ENCODE results near the gene NPSR1. TPM values are rescaled to one million over a fixed set of nuclear protein-coding genes. Genes with fewer than 3 reads are reported as not detected.
A peak's percentile ranks its signal among the peaks of the same experiment; 100 is the strongest.

The NPSR1 gene
- total RNA-seq, 1 experiment from 2014 or later, result not detected

DNA sequence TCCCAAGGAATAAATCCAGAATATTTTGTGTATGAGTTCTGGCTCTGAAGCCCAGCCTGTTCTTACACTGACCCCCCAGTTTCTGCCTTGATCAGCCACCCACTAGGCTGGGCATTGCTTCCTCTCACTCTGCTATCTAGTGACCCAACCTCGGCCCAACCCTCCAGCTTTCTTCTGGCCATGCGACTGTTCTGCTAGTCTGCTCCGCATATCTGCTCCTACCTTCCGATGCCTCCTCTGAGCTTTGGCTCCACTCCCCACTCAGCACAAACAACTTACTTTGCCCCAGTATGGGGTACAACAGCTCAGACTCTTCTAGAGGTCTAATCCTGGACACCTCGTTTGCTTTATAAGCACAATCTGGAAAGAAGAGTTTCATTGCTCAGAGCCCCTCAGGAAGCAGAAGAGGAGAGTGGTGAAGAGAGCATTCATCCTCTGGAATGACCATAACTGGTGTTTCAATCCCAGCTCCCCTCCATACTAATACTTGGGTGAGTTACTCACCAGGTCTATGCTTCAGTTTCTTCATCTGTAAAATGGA is 99.6 kb downstream of the NPSR1 start:
- no peak for DNase-seq (ENCODE audit: low read depth)

DNA sequence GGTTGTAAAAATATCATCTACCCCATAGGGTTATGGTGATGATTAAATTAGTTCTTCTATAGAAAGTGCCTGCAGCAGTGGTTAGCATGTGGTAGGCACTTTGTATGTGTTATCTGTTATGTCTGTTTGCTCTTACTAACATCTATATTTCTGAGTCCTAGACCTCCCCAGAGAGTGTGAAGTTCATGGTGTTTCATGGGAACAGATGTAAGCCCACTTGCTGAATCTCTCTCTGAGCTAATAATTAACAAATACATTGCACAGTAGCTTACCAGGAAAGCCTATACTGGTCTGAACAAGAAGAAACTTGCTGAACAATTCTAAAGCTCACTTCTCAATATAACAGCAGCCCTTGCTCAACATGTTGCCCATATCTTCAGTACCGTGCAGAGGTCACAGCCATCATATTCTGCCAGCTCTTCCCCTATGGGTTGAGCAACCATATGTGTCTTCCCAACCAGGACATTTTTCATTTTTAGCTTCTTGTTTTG is 100.1 kb downstream of the NPSR1 start:
- DNase-seq (ENCODE audit: low read depth), result no peak

DNA sequence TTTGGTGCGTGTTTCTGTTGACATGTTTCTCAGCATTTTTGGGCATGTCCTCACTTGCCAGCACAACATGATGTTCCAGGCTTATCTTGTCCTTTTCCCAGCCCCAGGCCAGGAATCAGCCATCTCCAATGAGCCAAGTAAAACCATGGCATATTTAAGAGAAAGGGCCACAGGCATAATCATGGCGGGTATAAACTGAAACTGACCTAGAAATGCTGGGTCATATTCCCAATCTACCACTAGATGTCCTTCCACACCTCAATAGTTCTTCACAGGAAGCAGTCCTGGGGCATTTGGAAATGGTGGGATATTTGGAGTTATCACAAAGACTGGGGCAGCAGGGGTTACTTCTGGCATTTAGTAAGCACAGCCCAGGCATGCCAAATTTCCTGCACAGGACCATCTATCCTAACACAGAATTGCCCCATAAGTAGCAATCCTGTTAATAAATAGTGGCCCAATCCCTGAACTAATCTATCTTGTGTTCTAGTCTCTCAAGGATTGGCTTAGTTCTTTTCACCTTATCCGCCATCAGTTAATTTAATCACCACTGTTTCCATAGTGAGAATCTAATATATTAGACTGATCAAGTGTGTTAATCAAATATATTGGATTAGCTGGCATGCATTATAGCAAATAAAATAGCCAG is 101.6 kb downstream of the NPSR1 start:
- DNase-seq (ENCODE audit: low read depth), result peak; percentile 62

DNA sequence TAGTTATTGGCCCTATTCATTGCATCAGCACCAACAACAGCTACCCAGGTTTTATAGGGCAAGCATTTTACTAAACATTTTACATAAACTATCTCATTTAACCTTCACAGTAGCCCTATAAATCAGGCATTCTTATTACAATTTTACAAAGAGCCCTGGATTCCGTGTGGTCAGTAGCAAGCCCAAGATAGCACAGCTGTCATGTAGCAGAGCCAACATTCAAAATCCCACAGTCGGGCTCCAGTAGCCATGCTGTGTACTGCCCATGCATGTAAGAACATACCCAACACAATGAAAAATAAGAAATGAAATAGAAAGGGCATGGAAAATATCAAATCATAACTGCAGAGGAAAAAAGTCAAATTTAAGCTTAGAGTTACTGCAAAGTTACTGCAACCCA is 102.3 kb downstream of the NPSR1 start:
- no peak for DNase-seq (ENCODE audit: low read depth)

DNA sequence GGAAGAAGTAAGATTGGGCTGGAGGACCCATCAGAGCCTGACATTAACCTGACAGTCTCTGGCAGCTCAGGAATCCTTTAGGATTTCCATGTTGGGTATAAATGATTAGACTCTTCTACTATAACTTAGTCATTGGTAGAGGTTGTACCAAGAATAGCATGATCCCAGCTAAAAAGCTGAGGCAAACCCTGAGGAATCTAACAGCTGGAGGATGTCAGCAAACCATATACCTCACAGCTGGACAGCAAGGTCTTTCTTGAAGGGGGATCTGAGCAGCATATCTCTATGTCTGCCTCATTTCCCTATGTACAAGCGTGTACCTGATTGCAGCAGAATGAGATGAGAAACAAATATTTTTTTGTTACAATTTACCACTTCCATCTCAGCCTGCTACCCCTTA is 103.2 kb downstream of the NPSR1 start:
- no peak for DNase-seq (ENCODE audit: low read depth)

DNA sequence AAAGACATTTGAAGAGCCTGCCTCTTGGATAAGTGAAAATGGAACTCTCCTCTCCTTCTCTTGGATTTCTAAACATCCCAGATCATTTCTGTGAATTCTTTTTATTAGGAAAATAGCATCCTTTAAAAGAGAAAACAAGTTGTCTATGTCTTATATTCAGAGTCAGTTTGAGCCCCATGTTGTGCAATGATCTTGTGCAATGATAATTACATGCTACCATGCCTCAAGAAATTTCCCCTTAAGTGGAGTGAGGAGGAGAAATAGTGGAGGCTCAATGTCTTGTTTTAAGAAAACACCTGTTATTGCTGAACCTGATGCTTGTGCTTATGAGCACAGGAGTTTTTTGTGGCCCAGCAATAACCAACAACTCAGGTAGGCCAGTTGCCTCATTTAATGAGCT is 103.6 kb downstream of the NPSR1 start:
- no peak for DNase-seq (ENCODE audit: low read depth)

DNA sequence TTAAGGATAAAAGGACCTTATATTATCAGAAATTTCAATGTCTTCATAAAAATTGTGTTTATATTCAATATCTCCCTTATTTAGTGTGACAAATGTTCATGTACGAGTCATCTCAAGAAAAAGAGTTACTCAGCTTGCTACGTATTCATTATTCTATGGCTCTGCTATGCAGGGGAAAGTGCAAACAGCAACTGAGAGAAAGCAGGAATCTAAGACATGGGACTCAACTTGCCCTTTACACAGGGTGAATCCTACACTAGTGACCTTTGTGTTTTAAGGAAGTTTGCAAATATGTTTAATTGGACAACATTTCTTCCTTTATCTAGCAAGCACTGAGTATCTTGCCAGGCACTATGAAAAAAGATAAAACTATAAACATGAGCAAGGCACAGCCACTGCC is 104.7 kb downstream of the NPSR1 start:
- DNase-seq (ENCODE audit: low read depth), result no peak

DNA sequence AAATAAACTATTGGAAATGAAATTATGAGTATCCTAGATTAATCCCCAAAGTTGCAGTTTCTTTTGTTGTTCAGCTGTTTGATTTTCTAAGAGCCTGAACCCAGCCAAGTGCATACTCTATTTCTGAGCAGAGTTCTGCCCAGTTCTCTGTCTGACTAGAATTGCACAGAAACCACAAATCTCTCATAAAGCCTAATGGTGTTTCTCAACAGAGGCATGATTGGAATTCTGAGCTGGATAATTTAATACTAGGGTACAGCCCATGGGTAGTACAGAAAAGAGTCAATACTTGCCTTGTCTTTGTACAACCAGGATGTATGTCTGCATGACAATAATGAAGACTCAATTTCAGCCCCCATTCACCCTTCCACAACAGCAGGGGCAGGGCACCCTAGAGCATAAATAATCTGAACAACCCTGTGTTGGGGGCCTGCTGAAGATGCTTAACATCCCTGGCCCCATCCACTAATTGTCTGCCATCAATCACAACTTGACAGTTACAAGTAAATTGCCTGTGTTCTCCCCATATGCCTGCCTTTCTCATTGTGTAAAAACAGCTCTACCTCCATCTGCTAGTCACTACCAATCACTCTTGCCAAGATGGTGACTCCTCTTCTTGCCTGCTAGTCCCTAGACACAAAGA is 114.4 kb downstream of the NPSR1 start:
- DNase-seq (ENCODE audit: low read depth), result no peak

DNA sequence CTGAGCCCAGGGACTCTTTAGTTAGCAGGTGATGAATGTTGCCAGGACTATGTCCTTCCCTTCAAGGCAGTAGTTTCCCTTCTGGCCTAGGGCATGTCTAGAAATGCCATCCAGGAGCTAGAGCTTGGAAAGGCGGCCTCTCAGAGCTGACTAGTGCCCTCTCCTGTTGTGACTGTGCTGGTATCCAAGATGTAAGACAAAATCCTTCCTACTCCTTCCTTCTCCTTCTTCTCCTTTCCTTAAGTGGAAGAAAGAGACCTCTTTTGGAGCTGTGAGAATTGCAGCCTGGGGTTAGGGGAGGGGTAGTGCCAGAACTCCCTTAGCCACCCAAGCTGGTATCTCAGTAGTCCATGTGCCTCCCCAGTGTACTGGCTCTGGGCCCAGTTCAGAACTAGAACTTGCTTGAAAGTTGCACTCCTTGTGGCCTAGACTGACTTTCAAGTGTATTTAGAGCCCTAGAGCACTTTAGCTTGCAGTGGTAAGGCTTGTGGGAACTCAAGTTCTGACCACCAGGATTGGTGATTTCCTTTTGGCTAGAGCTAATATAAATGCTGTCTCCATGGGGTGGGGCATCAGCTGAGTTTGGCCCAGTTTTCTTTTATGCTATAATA is 118.8 kb downstream of the NPSR1 start:
- no peak for DNase-seq (ENCODE audit: low read depth)

DNA sequence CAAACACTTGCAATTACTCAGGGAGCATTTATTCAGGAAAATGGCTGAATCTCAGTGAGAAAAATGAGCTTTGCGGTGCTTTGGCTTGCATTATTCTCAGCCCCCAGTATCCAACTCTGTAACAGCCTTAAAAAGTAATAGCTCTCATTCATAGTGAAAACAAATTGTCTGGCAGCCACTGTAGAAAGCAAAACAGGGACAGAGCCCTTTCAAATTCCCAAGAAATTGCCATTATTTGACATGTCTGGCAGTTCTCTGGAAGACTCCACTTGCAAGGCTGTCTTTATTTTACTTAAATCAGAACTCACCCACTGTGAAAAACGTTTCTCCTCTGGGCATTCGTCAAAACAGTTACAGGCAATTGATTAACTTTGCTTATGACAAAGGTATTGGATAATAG is 122.5 kb downstream of the NPSR1 start:
- DNase-seq (ENCODE audit: low read depth), result no peak

DNA sequence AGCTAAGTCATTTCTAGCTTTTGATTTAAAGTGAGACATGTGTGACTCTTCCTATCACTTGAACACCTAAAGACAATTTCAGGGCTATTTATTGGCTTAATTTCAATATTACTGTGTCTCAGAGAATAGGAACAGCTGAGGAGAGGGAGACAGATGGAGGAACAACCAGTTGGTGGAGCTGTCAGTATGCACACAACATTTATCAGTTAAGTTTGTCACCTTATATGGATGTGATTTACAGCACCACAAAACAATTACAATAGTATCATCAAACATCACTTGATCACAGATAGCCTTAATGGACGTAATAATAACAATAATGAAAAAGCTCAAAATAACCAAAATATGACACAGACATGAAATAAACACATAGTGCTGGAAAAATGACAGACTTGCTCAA is 129.6 kb downstream of the NPSR1 start:
- DNase-seq (ENCODE audit: low read depth), result no peak

DNA sequence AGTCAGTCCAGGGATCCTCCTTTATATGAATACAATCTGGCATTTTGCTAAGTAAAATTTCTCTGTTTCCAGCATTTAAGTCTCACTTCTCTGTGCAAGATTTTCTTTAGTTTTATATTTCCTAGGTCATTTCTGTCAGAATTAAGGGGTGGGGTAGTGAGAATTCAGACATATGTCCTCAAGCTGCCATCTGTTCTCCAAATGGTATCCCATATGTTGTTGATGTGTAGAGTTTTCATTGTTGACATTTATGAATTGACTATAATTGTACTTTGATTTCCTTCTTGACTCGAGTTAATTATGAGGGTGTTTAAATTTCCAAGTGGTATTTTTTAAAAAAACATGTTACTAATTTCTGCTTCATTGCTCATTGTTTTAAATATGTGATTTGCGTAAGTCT is 148.8 kb downstream of the NPSR1 start:
- no peak for DNase-seq (ENCODE audit: low read depth)

DNA sequence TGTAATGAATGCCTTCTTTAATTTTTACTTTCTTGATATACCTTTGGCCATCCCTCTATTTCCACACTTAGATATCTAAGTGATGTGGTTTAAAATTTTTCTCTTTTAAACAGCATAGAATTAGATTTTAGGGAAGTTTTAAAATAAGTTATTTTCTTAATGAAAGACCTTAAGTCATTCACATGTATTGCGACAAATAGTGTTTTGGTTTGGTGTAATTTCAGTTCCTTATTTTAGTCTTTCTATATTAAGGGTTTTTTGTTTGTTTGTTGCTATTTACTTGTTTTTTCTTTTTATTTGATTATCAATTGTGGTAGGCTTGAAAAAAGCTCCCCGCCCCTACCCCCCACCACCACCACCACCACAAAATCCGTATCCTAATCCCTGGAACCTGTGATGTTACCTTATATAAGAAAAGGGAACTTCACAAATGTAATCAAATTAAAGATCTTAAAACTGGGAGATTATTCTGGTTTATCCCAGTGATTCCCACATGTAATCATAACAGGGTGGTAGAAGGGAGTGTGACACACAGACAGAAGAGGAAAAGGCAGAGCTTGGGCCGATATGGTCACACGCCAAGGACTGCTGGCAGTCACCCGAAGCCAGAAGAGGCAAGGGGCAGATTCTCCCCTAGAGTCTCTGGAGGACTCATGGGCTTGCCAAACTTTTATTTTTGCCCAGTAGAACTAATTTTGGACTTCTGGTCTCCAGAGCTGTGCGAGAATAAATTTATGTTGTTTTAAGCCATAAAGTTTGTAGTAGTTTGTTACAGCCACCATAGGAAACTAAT is 149.7 kb downstream of the NPSR1 start:
- DNase-seq (ENCODE audit: low read depth), result no peak

DNA sequence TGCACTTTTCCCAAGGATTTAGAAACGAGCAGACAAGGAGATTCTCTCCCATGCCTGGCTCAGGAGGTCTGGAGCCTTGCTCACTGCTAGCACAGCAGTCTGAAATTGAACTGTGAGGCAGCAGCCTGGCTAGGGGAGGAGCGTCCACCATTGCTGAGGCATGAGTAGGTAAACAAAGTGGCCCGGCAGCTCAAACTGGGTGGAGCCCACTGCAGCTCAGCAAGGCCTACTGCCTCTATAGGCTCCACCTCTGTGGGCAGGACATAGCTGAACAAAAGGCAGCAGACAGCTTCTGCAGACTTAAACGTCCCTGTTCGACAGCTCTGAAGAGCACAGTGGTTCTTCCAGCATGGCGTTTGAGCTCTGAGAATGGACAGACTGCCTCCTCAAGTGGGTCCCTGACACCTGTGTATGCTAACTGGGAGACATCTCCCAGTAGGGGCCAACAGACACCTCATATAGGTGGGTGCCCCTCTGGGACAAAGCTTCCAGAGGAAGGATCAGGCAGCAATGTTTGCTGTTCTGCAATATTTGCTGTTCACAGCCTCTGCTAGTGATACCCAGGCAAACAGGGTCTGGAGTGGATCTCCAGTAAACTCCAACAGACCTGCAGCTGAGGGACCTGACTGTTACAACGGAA is 156.3 kb downstream of the NPSR1 start:
- peak; percentile 46 for DNase-seq (ENCODE audit: low read depth)

DNA sequence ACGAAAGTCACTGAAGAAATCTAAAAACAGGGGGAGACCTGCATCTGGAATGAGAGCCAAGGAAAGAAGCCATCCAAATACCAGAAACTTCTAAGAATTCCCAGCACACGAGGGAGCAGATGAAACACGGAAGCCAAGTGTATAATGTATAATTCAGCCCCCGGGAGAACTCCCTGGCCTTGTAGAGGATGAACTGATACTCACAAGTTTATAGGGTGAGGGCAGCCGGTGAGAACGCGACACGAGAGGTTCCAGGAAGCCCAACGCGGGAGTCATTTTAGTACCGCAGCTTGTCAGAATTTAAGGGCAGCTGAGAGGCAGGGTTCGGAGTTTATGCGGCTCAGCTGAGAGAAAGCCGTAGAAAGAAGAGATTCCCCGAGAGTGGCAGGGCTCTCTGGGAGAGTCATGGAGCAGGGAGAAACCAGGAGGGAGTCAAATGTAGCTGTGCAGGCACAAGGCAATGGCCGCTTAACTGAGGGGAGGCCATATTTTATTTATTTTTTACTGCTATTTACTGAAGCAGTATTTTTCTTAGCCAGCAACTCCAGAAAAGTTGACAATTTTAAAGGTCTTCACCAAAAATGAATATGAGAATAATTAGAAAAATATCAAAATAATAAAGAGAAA is 164.0 kb downstream of the NPSR1 start:
- DNase-seq (ENCODE audit: low read depth), result no peak

DNA sequence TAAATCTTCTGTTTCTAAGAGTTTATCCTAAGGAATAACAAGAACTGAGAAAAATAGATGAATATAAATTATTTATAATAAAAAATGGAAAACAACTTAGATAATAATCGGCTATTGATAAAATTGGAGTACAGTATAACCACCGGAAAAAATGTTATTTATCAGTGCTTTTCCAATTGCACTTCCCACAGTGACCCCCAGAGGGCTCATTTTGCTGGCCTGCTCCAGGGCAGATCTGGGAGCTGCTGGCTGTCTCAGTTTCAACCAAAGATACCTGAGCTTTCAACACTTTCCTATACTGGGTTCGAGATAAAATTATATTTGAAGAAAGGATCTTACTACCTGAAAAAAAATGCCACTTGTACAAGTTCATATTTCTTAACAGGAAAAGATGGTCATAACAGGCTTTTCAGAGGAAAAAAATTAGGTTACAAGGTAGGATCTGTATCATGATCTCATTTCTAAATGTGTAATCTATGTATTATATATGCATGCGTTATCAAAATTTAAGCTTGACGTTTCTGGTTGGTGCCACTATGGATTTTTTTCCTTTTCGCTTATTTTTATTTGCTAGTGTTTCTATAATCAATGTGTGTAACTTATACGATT is 165.7 kb downstream of the NPSR1 start:
- DNase-seq (ENCODE audit: low read depth), result peak; percentile 65

DNA sequence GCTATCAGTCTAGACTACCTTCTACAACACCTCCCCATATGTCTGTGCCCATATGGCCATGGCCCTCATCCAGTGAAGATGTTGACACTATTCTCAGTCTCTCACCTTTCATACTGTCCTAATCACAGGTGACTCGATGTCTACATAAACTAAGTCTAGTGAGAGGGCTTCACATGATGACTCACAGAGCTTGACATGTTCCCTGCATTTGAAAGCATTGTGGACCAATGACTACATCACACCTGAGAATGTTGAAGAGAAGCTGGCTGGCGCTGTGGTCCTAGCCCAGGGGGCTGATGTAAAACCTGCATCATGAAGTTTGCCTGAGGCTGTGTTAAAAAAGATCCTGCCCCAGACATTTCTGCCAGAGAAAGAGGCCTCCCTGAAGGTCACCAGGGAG is 167.2 kb downstream of the NPSR1 start:
- DNase-seq (ENCODE audit: low read depth), result no peak

DNA sequence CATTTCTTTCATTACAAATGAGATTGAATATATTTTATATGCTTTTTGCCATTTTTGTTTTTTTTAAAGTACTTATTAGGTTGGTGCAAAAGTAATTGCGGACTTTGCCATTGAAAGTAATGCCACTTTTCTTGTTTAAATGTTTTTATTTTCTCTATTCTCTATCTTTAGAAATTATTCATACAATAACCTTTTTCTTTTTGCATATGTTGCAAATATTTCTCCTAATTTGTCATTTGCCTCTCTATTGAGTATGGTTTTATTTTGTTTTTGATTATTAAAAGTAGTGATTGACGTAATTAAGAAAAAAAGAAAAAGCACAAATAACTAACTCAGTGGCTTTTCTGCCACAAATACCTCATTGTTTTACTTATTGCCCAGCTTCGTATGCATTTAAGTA is 172.4 kb downstream of the NPSR1 start:
- DNase-seq (ENCODE audit: low read depth), result no peak

DNA sequence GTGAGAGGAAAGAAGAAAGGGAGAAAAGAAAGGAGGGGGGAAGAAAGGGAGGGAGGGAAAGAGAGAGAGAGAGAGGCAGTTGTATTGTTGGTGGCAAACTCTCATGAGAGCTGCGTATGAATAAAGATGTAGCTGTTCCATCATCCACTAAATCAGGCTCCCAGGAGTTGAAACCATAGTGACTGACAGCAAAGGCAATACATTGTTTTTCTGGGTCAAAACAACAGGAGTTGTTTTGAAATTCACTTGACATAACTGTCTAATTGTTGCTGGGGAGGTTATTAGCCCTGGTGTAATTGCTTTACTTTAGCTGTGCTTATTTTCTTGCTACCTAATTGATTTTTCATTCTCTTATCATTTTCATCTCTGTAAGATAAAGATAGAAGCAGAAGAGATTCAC is 173.4 kb downstream of the NPSR1 start:
- DNase-seq (ENCODE audit: low read depth), result no peak

DNA sequence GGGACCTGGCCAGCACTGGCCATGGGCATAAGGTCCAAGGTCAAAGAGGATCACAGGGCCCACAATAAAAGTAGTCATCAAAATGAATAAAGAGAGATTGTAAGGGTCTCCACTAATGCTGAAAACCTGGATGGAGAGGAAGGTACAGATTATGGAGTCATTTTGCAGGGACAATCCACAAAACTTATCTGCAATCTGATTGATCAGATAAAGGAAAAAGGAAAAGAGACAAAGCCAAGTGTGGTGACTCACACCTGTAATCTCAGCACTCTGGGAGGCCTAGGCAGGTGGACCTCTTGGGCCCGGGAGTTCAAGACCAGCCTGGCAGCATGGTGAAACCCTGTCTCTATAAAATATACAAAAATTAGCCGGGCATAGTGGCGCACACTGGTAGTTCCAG is 174.0 kb downstream of the NPSR1 start:
- DNase-seq (ENCODE audit: low read depth), result no peak
